GM19452 (cell line): ENCODE data around the gene TRIM36.

ENCODE experiments used
- ATAC-seq: cut with Tn5 transposase; IDR thresholded peaks from one replicate; pipeline ENCODE4 v1.9.1; 2021; ENCODE audit not compliant: unreplicated experiment

TRIM36 gene

GRCh38 chr5:115079924-115080623 is 89.6 kb downstream of the TRIM36 start:
- no peak for ATAC-seq
